Femur (tissue), 1 donor: ENCODE measurements around the gene PSMB4.
"Not testable (repeated sequence)": the region's sequence is repeated elsewhere in the genome, so short reads cannot be mapped to it uniquely, and the experiment has no call there.

Experiments
- DNase-seq: peaks from one replicate; pipeline ENCODE4 v3.0.0-alpha.2; 2017

PSMB4 gene

GRCh38 chr1:151390221-151391078, 8.9 kb upstream of the PSMB4 start:
- not testable (repeated sequence) for DNase-seq

GRCh38 chr1:151391079-151391563, 8.3 kb upstream of the PSMB4 start:
- DNase-seq = no peak

DNA sequence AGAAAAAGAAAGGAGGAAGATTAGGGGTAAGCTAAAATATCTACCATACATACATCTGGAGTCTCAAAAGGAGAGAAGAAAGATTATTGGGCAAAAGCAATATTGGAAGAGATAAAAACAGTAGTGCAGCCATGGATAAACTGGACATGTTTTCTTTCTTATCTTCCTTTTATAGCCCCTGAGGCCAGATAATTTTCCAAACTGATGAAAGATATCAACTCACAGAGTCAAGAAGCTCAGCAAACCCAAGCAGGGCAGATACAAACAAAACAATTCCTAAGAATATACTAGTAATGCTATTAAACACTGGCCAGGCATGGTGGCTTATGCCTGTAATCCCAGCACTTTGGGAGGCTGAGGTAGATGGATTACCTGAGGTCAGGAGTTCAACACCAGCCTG, 5.8 kb upstream of the PSMB4 start:
- no peak for DNase-seq

GRCh38 chr1:151396265-151396664, 3.1 kb upstream of the PSMB4 start:
- not testable (repeated sequence) for DNase-seq

DNA sequence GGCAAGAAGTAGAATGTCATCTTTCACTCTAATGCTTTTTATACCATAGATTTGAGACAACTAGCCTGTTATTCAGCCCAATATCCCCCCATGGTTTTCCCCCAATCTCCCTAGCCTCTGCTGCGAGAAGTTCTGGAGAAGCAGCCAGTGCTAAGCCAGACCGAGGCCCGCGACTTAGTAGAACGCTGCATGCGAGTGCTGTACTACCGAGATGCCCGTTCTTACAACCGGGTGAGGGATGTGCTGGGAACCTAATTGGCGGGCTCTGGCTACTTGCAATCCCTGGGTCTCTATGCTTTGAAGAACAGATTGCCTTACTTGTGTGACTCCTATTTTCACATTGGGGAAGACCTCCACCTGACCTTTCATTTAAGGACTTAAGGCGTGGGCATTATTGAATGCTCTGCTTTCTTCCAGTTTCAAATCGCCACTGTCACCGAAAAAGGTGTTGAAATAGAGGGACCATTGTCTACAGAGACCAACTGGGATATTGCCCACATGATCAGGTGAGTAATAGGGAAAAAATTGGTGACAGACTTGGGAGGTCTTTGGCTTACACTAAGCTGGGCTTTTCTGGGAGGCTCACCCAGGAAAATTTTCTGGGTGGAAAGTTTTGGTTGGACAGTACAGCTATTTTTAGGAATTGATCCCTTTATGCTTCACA, 1.9 kb downstream of the PSMB4 start:
- no peak for DNase-seq

GRCh38 chr1:151401860-151402259, 2.5 kb downstream of the PSMB4 start:
- no peak for DNase-seq

GRCh38 chr1:151402764-151403163, 3.4 kb downstream of the PSMB4 start:
- DNase-seq = no peak

GRCh38 chr1:151403612-151404011, 4.2 kb downstream of the PSMB4 start:
- no peak for DNase-seq

DNA sequence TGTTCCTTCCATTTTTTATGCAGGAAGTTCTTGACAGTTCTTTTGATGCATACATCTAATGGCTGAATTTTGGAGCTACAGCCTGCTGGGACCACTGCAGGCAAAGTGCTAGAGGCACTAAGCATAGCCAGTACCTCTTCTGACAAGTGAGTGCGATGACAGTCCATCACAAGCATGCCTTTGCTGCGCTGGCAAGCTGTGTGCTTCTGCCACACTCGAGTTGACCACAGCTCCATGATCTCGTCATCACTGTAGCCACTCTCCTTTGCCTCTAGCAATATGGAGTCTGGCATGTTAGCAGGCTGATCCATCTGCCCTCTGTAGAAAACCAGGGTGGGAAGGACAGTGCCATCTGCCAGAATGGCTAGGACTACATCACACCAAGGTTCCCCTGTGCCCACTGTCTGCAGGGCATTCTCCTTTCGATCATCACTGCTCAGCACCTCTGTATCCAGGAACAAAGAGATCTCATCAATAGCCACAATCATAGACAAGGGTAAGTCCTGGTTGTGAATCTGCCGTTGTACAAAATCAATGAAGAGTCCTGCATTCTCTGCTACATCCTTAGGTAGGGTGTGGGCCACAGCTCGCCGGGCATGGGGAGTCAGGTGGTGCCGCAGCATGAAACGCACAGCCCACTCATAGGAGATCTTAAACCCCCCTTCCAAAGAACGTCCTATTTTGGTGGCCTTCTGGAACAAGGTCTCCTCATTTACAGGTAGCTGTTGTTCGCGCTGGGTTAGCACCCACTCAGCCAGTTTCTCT, 6.0 kb downstream of the PSMB4 start:
- DNase-seq = no peak

- DNase-seq = no peak
These were observed 6.8 kb downstream of the PSMB4 start for GRCh38 chr1:151406176-151406575.

GRCh38 chr1:151407304-151407703, 7.9 kb downstream of the PSMB4 start:
- DNase-seq = no peak

DNA sequence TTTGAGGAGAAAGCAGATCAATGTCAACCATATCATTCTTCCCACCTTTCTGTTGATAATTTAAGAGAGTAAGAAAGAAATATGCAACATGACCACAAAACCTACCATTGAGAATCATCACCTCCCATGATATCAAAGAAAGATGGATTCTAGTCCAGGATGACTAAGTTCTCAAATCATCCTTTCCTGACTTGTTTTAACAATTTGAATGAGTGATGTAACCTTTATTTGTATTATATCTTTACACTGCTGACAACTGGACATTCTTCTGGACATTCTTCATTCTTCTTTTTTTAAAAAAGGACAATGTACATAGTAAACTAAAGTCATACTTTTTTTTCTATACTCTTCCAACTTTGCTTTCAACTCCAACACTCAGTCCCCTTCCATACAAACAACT, 9.5 kb downstream of the PSMB4 start:
- no peak for DNase-seq

- DNase-seq = no peak
These were observed 12.5 kb downstream of the PSMB4 start for GRCh38 chr1:151411884-151412283.

DNA sequence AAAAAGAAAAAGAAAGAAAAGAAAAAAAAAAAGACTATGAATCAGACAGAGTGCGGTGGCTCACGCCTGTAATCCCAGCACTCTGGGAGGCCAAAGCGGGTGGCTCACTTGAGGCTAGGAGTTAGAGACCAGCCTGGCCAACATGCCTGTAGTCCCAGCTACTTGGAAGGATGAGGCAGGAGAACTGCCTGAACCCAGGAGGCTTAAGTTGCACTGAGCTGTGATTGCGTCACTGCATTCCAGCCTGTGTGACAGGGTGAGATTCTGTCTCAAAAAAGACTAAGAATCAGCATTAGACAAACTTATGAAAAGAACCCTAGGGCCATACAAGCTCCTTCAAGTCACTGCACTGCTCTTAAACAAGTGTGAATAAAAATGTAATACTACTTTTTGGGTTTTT, 16.9 kb downstream of the PSMB4 start:
- no peak for DNase-seq

DNA sequence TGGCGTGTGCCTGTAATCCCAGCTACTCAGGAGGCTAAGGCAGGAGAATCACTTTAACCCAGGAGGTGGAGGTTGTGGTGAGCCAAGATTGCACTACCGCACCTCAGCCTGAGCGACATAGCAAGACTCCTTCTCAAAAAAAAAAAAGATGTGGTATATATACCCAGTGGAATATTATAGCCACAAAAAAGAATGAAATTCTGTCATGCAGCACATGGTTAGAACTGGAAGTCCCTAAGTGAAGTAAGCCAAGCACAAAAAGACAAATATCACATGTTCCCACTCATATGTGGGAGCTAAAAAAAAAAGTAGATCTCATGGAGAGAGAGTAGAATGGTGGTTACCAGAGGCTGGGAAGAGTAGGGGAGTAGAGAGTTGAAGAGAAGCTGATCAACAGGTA, 18.7 kb downstream of the PSMB4 start:
- no peak for DNase-seq

DNA sequence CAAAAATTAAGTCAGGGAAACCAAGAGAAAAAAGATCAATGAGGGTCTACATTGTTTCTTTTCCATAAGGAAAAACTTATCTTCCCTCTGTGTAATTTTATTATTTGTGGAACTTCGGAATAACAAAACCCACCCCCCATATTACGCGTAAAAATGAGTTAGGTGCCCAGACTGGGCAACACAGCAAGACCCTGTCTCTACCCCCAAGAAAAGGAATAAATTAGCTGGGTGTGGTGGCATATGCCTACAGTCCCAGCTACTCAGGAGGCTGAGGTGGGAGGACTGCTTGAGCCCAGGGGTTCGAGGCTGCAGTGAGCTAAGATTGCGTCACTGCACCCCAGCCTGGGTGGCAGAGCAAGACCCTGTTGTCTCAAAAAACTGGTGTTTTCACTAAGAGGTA, 20.4 kb downstream of the PSMB4 start:
- DNase-seq = no peak

GRCh38 chr1:151425103-151425502, 25.7 kb downstream of the PSMB4 start:
- no peak for DNase-seq

DNA sequence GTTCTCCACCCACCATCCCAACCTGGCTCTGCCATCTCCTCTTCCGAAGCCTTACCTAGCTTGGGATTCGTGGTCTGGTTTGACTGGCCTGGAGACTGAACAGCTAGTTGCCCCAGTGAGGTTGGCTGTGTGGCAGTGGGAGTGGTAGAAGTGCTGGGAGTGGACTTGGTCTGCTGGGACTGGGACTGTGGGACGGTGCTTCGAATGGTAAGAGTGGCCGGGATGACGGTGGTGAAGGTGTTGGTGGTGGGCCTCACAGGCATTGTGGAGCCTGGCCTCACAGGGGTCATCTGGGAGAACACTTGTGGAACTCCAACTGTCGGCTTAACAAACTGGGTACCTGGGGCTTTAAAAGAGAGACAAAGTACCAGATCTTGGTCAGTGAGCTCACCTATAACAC, 28.7 kb downstream of the PSMB4 start:
- DNase-seq = no peak

- DNase-seq = not testable (repeated sequence)
These were observed 34.5 kb downstream of the PSMB4 start for GRCh38 chr1:151433827-151434226.

DNA sequence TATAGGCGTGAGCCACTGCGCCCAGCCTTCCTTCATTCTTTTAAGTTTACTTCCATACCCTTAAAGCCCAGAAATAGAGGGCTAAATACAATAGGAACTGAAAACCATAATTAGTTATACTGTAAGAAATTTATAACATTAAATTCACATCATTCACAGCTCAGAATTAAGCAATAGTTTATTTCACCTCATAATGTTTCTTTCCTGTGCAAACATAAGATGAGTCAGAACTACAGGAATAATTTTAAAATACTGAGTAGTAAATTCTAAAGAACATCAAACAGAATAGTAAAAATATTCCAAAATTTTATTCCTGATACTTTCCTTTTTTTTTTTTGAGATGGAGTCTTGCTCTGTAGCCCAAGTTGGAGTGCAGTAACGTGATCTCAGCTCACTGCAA, 35.8 kb downstream of the PSMB4 start:
- no peak for DNase-seq

- DNase-seq = no peak
These were observed 37.6 kb downstream of the PSMB4 start for GRCh38 chr1:151436985-151437384.

DNA sequence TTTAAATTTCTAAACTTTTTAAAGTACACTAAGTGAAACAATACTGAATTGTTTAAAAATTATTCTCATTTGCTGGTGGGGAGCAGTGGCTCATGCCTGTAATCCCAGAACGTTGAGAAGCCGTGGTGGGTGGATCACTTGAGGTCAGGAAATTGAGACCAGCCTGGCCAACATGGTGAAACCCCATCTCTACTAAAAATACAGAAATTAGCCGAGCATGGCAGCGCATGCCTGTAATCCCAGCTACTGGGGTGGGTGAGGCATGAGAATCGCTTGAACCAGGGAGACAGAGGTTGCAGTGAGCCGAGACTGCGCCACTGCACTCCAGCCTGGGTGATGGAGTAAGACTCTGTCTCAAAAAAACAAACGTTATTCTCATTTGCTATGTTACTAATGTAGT, 38.0 kb downstream of the PSMB4 start:
- DNase-seq = not testable (repeated sequence)
